H1 (cell line): ENCODE data around the gene ZMYM4. TPM values are rescaled to one million over a fixed set of nuclear protein-coding genes. Genes with fewer than 3 reads are reported as not detected.

Experiments used
- CHD1 ChIP-seq: IDR thresholded peaks from 2 replicates; pipeline ENCODE4 v1.6.1; 2012; ENCODE audit warnings: low read depth, low read length, improper control_type of control experiment
- HDAC6 ChIP-seq: IDR thresholded peaks from one replicate; pipeline ENCODE4 v1.7.1; 2012; ENCODE audit warnings: low read depth, mild to moderate bottlenecking, inconsistent platforms, low read length, moderate library complexity
- JUND ChIP-seq: IDR thresholded peaks from 2 replicates; pipeline ENCODE4 v1.6.1; 2011; ENCODE audit warnings: mild to moderate bottlenecking, improper control_type of control experiment, low read length
- SRF ChIP-seq: IDR thresholded peaks from 2 replicates; pipeline ENCODE4 v1.6.1; 2011; ENCODE audit warnings: mild to moderate bottlenecking, low read depth, low read length, moderate library complexity
- polyA plus RNA-seq, 7 experiments: library from polyadenylated mRNA; depleted of rRNA in 3 of 7; stranded (reverse) in 5 of 7; unstranded in 2 of 7; fragments of >200 nt in 5 of 7; fragments of 200-250 nt in 2 of 7; gene quantifications; 1 replicate in 5 of 7; 2 replicates in 1 of 7; 4 replicates in 1 of 7; pipeline versions ENCODE4 v1.2.1 to v1.2.3, GENCODE V29; 2011 to 2013; ENCODE audit warnings: missing spikeins in 2 of 7, mixed read lengths in 2 of 7
- total RNA-seq: library from RNA; stranded (reverse); fragmentation: NEBNext Ultra II Directional; extraction: Animal tissue kit (Norgen Biotek cat#: 25700); gene quantifications from 2 replicates; pipeline ENCODE4 v1.2.1, GENCODE V29; 2021
- TF ChIP-seq, protein P1 (sequence below): IDR thresholded peaks from 2 replicates; pipeline ENCODE4 v1.6.1; 2012; ENCODE audit warnings: low read length, inconsistent platforms
- TF ChIP-seq, protein P2 (sequence below): IDR thresholded peaks from 2 replicates; pipeline ENCODE4 v1.6.1; 2012; ENCODE audit warnings: inconsistent platforms

Gene ZMYM4
- total and polyA plus RNA-seq, 2 of the 8 experiments (the other 6 are each of a cell fraction or from before 2014, with no cell fraction given) = 16.7 to 81.3 TPM

DNA sequence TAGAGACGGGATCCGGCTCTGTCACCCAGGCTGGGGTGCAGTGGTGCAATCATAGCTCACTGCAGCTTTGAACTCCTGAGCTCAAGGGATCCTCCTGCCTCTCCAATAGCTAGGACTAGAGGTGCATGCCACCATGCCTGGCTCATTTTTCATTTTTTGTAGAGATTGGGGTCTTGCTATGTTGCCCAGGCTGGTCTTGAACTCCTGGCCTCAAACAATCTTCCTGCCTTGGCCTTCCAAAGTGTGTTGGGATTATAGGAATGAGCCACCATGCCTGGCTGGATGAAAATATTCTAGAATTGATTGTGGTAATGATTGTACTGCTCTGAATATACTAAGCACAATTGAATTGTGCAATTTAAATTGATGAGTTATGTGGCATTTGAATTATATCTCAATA, 21.9 kb downstream of the ZMYM4 start (continued):
- TF ChIP-seq, protein P1, sequence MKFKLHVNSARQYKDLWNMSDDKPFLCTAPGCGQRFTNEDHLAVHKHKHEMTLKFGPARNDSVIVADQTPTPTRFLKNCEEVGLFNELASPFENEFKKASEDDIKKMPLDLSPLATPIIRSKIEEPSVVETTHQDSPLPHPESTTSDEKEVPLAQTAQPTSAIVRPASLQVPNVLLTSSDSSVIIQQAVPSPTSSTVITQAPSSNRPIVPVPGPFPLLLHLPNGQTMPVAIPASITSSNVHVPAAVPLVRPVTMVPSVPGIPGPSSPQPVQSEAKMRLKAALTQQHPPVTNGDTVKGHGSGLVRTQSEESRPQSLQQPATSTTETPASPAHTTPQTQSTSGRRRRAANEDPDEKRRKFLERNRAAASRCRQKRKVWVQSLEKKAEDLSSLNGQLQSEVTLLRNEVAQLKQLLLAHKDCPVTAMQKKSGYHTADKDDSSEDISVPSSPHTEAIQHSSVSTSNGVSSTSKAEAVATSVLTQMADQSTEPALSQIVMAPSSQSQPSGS = no peak
- TF ChIP-seq CHD1 (no peak), SRF (no peak), JUND (no peak), HDAC6 (no peak)
- TF ChIP-seq, protein P2, sequence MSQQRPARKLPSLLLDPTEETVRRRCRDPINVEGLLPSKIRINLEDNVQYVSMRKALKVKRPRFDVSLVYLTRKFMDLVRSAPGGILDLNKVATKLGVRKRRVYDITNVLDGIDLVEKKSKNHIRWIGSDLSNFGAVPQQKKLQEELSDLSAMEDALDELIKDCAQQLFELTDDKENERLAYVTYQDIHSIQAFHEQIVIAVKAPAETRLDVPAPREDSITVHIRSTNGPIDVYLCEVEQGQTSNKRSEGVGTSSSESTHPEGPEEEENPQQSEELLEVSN = no peak
